DOHH2 (cell line): ENCODE results near the gene CDC42EP3.

Experiments used
- CTCF ChIP-seq: fragments of 200-600 bp; sonication (generic); IDR thresholded peaks from one replicate; pipeline ENCODE4 v1.5.1; 2014; ENCODE audit warnings: antibody characterized with exemption, mild to moderate bottlenecking, low read depth, low read length; ENCODE audit not compliant: poor library complexity, severe bottlenecking
- EZH2phosphoT487 ChIP-seq: fragments of 200-600 bp; sonication (generic); IDR thresholded peaks from 2 replicates; pipeline ENCODE4 v1.6.1; 2017; ENCODE audit warnings: borderline replicate concordance, mild to moderate bottlenecking, antibody characterized with exemption, low read length, moderate library complexity, mixed read lengths

GRCh38 chr2:37627710-37628109 lies 43.7 kb downstream of the CDC42EP3 start:
- no peak for TF ChIP-seq CTCF
- no peak for TF ChIP-seq EZH2phosphoT487
